ENCODE measurements around the gene SLC6A12. TPM values are rescaled to one million over a fixed set of nuclear protein-coding genes. Genes with fewer than 3 reads are reported as not detected.

SLC6A12 gene
- total RNA-seq, 1 experiment from 2014 or later, result 0.17 TPM

DNA sequence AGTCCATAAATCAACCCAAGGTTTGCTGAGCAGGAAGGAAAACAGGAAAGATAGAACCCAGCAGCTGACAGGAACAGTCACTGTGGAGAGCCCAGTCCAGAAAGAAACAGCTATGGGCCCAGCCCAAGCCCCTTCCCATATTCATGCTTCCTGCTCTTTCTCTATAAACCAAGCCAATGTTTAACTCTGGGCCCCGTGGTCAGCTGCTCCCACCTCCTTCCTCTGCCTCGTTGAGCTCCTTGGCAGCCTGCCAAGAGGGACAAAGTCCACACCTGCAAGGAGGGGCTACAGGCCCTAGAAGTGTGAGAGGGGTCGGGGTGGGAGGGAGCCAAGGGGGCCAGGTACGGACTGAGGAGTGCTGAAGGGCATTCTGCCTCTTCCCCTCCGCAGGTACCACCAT, 38.7 kb upstream of the SLC6A12 start:
- peaks cover 0 to 4% (median 0%) of the 10 kb centered on the region in 3 experiments; a peak in 1 of 7 replicates for H3K36me3 Mint-ChIP-seq (ENCODE audit: insufficient read depth in 1 of 3, low read depth in 3 of 3)
- peaks cover 6 to 8% of the 10 kb centered on the region in 2 experiments; a peak in 4 of 5 replicates for H3K9me3 Mint-ChIP-seq
- Histone ChIP-seq H4K91ac (ENCODE audit: insufficient read length, low read depth, low read length) (no peak overlapping the region), H3K9ac (ENCODE audit: extremely low read depth, insufficient read length, low read length) (no peak overlapping the region), H2BK120ac (ENCODE audit: low read depth, low read length, poor library complexity, severe bottlenecking) (no peak overlapping the region), H3K9me3 (ENCODE audit: control insufficient read depth, low read depth, low read length) (no peaks in the 10 kb centered on the region), H3K4ac (ENCODE audit: low read depth, low read length) (no peak overlapping the region), H3K79me2 (ENCODE audit: insufficient read depth, low read length) (no peaks in the 10 kb centered on the region), H4K8ac (replicated peaks; ENCODE audit: insufficient read length, low read depth, low read length) (no peak overlapping the region), H2BK12ac (ENCODE audit: insufficient read length, low read depth, low read length) (no peak overlapping the region), H3K18ac (ENCODE audit: insufficient read length, low read depth, low read length) (no peak overlapping the region), H3K4me2 (ENCODE audit: insufficient read depth, insufficient read length, low read length) (no peak overlapping the region), H3K4me1 (ENCODE audit: insufficient read depth, low read length) (no peaks in the 10 kb centered on the region; the same call in 1 of the 2 replicates), H3K14ac (ENCODE audit: insufficient read depth, low read length) (no peak overlapping the region), H3K23ac (ENCODE audit: insufficient read length, low read depth, low read length) (no peak overlapping the region), H3T11ph (ENCODE audit: low read length) (no peak overlapping the region), H4K5ac (ENCODE audit: insufficient read length, low read depth, low read length) (no peak overlapping the region), H2BK5ac (ENCODE audit: insufficient read length, low read length) (no peak overlapping the region), H3K27ac (ENCODE audit: insufficient read length, low read depth, low read length) (no peak overlapping the region), H2AFZ (ENCODE audit: low read length) (no peak overlapping the region), H3K79me1 (ENCODE audit: insufficient read depth, low read depth, low read length, poor library complexity, severe bottlenecking) (no peaks in the 10 kb centered on the region), H2BK20ac (ENCODE audit: low read depth, low read length, poor library complexity, severe bottlenecking) (no peak overlapping the region), H3K56ac (ENCODE audit: insufficient read length, low read depth, low read length) (no peak overlapping the region), H2AK5ac (ENCODE audit: insufficient read length, low read length) (no peak overlapping the region), H3K27me3 (ENCODE audit: insufficient read depth, low read length) (no peaks in the 10 kb centered on the region), H4K20me1 (ENCODE audit: control insufficient read depth, insufficient read depth, insufficient read length) (no peaks in the 10 kb centered on the region), H3K23me2 (ENCODE audit: insufficient read length, low read depth, low read length, poor library complexity, severe bottlenecking) (no peaks in the 10 kb centered on the region), H2BK15ac (ENCODE audit: low read depth, low read length) (no peak overlapping the region)
- H3K27me3 Mint-ChIP-seq (ENCODE audit: low read depth), result peaks cover 32% of the 10 kb centered on the region
- no peak overlapping the region for H3K27ac Mint-ChIP-seq
- WGBS (ENCODE audit: extremely low coverage, insufficient read length, low lambda C conversion rate), result no CpG with 5 or more reads among the region's 5 CpGs
- no peak overlapping the region for H3K4me3 Mint-ChIP-seq
- H3K4me1 Mint-ChIP-seq, result peaks cover 8% of the 10 kb centered on the region in 2 experiments; a peak in 3 of 4 replicates
- TF ChIP-seq, protein P1, sequence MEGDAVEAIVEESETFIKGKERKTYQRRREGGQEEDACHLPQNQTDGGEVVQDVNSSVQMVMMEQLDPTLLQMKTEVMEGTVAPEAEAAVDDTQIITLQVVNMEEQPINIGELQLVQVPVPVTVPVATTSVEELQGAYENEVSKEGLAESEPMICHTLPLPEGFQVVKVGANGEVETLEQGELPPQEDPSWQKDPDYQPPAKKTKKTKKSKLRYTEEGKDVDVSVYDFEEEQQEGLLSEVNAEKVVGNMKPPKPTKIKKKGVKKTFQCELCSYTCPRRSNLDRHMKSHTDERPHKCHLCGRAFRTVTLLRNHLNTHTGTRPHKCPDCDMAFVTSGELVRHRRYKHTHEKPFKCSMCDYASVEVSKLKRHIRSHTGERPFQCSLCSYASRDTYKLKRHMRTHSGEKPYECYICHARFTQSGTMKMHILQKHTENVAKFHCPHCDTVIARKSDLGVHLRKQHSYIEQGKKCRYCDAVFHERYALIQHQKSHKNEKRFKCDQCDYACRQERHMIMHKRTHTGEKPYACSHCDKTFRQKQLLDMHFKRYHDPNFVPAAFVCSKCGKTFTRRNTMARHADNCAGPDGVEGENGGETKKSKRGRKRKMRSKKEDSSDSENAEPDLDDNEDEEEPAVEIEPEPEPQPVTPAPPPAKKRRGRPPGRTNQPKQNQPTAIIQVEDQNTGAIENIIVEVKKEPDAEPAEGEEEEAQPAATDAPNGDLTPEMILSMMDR (conservative IDR thresholded peaks at IDR 0.05), result no peak
- DNase-seq, result no peak
